HG03571 (cell line): ENCODE data around the gene MET.

Experiments
- ATAC-seq: cut with Tn5 transposase; IDR thresholded peaks from one replicate; pipeline ENCODE4 v1.9.1; 2021; ENCODE audit not compliant: unreplicated experiment

Gene MET

DNA sequence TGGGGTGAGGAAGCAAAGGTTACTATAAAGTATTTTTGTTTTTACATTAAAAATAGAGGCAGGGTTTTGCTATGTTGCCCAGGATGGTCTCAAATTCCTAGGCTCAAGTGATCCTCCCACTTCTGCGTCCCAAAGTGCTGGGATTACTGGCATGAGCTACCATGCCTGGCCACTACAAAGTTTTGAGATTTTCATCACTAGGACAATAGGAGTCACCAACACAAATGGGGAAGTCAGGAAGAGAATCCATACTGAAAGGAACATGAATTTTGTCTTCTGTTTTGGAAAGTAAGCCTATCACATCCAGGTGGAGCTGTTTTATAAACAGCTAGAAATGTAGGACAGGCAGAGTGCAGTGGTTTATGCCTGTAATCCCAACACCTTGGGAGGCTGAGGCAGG, 170.4 kb downstream of the MET start:
- ATAC-seq = no peak

DNA sequence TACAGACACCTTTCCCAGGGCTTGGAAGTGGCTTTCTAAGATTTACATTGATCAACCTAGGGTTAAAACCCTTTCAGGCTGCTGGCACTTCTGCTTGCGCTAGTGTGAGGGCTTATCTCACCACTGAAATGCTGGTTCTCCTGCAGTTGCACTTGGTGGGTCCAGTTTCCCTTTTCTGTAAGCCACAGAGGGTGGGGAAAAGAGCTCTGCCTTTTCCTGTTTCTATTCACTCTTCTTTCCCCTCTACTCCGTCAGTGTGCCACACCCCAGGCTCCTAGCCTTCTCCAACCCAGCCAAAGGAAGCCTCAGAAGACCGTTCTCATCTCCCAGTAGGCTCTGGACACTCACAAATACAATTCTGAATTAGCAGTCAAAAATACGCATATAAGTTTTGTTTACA, 171.4 kb downstream of the MET start:
- no peak for ATAC-seq
